Epithelial cell of proximal tubule (primary cell): ENCODE data around the gene LEFTY1. TPM values are rescaled to one million over a fixed set of nuclear protein-coding genes. Genes with fewer than 3 reads are reported as not detected.
A peak's percentile ranks its signal among the peaks of the same experiment; 100 is the strongest.

Experiments
- DNase-seq: peaks from one replicate; pipeline ENCODE4 v3.0.0-alpha.2; 2011; ENCODE audit warnings: low read depth
- H3K4me3 ChIP-seq: 2 replicates; pipeline ENCODE4 v1.5.1; 2011; ENCODE audit warnings: low read depth, mild to moderate bottlenecking, low read length
- CTCF ChIP-seq: conservative IDR thresholded peaks from 2 replicates; pipeline ENCODE4 v1.5.1; 2012; ENCODE audit warnings: low read depth, mild to moderate bottlenecking, low read length
- total RNA-seq: library from RNA; depleted of rRNA; stranded (reverse); fragments of >200 nt; gene quantifications from 2 replicates; pipeline ENCODE4 v1.2.3, GENCODE V29; 2015

Gene LEFTY1
- total RNA-seq, 1 donor from 2014 or later, result not detected

GRCh38 chr1:225921734-225922709 is 33.1 kb upstream of the LEFTY1 start:
- no peak for TF ChIP-seq CTCF
- H3K4me3 ChIP-seq, result no peak overlapping the region
- DNase-seq, result no peak

- TF ChIP-seq CTCF, result no peak
- DNase-seq, result peak; percentile 69
- no peak overlapping the region for H3K4me3 ChIP-seq
These were observed 31.0 kb upstream of the LEFTY1 start for GRCh38 chr1:225919906-225920305.

GRCh38 chr1:225918280-225918679 is 29.3 kb upstream of the LEFTY1 start:
- no peak overlapping the region for H3K4me3 ChIP-seq
- no peak for TF ChIP-seq CTCF
- DNase-seq, result no peak

- no peak overlapping the region for H3K4me3 ChIP-seq
- no peak for DNase-seq
- no peak for TF ChIP-seq CTCF
These were observed 28.6 kb upstream of the LEFTY1 start for GRCh38 chr1:225917536-225917935.

GRCh38 chr1:225917101-225917500 is 28.2 kb upstream of the LEFTY1 start:
- no peak for DNase-seq
- TF ChIP-seq CTCF, result no peak

GRCh38 chr1:225915538-225915991 is 26.6 kb upstream of the LEFTY1 start:
- no peak for DNase-seq
- TF ChIP-seq CTCF, result no peak
- no peak overlapping the region for H3K4me3 ChIP-seq

More at GRCh38 chr1:225917101-225917500, 28.2 kb upstream of the LEFTY1 start:
- no peak overlapping the region for H3K4me3 ChIP-seq
